HG03460 (cell line): ENCODE data around the gene HBG1.
"Not testable (repeated sequence)": the region's sequence is repeated elsewhere in the genome, so short reads cannot be mapped to it uniquely, and the experiment has no call there.

ENCODE experiments used
- ATAC-seq: cut with Tn5 transposase; IDR thresholded peaks from one replicate; pipeline ENCODE4 v1.9.1; 2021; ENCODE audit not compliant: unreplicated experiment

Gene HBG1

DNA sequence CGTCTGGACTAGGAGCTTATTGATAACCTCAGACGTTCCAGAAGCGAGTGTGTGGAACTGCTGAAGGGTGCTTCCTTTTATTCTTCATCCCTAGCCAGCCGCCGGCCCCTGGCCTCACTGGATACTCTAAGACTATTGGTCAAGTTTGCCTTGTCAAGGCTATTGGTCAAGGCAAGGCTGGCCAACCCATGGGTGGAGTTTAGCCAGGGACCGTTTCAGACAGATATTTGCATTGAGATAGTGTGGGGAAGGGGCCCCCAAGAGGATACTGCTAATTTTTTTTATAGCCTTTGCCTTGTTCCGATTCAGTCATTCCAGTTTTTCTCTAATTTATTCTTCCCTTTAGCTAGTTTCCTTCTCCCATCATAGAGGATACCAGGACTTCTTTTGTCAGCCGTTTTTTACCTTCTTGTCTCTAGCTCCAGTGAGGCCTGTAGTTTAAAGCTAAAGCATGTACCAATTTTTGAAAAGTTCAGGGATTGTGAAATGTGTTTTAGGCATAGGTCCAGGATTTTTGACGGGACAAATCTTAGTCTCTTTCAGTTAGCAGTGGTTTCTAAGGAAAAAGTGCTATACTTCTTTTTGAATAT, at the start of gene HBG1:
TSS of gene HBG1 (minus strand) at position 51 of the 590 bp plus-strand sequence. CDS start 53 bp downstream, outside the sequence.
- ATAC-seq, result not testable (repeated sequence)

DNA sequence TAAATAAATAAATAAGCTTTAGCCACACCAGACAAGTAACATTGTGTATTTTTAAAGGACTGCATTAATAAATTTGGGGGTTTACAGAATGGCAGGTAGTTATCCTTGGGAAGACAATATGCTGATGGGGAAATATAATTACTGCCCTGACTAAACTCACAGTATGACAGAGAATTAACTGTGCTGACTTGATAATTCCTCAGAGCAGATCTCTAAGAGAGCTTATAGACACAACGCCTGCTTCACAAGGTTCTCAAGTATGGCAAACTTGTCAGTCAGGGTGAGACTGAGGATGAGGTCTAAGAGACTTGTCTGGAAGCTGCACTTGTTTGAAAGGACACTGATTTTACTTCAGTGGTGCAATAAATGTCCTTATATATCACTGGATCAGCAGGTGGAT, 48.8 kb upstream of the HBG1 start:
- no peak for ATAC-seq

DNA sequence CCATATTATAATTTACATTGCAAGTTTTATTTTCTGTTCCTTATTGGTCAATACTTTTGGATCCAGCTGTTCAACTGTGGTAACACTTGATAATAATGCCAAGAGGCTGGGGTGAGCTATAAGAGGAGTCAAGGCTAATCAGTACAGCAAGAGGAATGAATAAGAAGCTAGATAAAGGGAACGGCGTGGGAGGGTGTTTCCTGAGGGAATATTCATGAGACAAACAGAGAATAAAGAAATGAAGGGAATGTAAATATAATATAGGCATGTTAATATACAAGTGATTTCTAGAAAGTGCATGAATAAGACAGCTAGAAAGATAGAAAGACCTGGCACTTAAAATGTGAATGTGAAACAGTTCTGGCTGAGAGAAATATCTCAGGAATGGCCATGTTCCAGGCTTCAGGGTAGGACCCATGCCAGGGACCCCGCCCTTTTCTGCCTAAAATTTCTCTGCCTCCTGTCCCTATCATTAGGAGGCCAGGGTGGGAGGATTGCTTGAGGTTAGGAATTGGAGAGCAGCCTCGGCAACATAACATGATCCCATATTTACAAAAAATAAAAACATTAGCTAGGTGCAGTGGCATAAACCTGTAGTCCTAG, 48.2 kb upstream of the HBG1 start:
- ATAC-seq, result no peak

DNA sequence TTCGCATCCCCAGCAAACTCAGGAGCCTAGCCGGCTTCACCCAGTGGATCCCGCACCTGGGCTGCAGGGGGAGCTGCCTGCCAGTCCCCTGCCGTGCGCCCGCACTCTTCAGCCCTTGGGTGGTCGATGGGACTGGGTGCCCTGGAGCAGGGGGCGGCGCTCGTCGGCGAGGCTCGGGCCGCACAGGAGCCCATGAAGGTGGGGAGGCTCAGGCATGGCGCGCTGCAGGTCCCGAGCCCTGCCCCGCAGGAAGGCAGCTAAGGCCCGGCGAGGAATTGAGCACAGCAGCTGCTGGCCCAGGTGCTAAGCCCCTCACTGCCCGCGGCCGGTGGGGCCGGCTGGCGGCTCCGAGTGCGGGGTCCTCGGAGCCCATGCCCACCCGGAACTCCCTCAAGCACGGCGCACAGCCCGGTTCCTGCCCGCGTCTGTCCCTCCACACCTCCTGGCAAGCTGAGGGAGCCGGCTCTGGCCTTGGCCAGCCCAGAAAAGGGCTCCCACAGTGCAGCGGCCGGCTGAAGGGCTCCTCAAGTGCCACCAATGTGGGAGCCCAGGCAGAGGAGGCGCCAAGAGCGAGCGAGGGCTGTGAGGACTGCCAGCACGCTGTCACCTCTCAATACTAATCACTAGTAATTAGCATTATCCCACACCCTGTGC, 44.8 kb upstream of the HBG1 start:
- not testable (repeated sequence) for ATAC-seq

DNA sequence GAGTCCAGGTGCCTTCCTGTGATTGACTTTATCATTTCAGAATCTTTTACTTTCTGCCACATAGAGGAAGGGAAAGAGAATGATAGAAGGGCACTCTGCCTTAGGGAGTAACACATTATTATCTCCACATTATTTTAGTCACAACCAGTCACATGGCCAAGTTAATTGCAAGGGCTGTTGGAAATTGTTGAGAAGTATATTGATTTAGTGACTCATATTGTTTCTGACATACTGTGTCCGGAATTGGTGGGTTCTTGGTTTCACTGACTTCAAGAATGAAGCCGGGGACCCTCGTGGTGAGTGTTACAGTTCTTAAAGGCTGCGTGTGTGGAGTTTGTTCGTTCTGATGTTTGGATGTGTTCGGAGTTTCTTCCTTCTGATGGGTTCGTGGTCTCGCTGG, 43.4 kb upstream of the HBG1 start:
- no peak for ATAC-seq

DNA sequence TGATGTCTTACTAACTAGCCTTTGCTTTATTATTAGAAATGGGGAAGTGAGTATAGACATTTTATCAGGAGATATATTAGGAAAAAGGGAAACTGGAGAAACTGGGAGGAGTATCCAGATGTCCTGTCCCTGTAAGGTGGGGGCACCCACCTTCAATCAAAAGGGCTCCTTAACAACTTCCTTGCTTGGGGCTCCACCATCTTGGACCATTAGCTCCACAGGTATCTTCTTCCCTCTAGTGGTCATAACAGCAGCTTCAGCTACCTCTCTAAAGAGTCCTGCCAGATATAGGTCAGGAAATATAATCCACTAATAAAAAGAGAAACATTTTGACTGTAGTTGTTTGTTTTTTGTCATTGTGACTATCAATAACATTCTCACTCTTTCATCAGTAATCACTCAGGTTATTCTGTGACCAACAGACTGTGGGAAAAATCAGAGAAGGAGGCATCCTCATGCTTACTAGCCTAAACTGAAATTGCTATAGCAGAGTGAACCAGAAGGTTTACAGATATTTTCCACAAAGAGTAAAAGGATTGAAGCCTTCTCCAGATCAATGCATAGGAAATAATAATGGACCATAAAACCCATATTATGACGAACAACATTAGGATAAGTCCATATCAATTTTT, 41.7 kb upstream of the HBG1 start:
- ATAC-seq, result peak; percentile 95

DNA sequence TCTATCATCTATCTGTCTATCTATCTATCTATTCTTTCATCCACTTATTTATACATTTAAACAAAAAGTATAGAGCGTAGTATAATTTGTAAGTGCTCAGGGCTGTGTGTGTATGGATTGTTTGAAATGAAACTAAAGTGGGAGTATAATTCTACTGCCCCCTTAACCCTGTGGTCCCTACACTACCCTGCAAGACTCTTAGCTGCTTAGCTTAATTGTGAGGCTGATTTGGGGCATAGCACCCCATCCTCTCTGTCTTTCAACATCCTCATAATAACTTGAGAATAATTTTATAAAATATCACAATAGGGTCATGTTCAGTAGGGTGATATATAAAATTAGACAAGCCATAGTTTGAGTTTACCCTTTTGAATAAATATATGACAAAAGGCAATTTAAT, 40.4 kb upstream of the HBG1 start:
- ATAC-seq, result no peak

DNA sequence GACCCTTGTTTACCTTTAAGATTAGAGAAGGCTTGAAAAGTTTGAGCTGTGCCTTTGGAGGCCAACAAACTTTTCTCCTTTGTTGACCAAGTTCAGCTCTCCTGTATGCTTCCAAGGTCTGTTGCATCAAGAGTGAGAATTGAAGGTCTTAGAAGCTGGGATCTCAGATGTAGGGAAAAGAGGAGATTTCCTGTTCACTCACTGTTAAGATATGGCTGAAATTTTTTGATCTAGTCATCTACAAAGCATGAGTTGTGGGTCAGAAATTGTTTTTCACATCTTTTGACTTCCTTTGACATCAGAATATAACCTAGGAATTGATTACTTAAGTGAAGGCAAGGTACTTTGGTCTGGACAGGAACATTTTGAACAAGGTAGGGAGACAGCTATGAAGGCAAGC, 40.0 kb upstream of the HBG1 start:
- ATAC-seq, result no peak

DNA sequence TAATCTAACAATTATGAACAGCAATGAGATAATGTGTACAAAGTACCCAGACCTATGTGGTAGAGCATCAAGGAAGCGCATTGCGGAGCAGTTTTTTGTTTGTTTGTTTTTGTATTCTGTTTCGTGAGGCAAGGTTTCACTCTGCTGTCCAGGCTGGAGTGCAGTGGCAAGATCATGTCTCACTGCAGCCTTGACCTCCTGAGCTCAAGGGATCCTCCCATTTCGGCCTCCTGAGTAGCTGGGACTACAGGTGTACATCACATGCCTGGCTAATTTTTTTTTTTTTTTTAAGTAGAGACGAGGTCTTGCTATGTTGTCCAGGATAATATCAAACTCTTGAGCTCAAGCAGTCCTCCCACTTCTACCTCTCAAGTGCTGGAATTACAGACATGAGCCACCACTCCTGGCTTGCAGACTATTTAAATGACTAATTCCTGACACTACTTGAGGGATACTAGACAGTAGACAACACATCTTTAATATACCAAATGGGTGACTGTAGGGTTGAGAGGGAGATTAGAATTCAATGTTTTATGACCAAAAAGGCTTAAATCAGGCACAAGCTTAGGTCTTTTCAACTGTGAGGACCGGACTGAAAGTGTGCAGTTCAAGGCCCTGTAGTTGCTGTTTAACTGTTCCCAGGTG, 39.4 kb upstream of the HBG1 start:
- ATAC-seq, result no peak

DNA sequence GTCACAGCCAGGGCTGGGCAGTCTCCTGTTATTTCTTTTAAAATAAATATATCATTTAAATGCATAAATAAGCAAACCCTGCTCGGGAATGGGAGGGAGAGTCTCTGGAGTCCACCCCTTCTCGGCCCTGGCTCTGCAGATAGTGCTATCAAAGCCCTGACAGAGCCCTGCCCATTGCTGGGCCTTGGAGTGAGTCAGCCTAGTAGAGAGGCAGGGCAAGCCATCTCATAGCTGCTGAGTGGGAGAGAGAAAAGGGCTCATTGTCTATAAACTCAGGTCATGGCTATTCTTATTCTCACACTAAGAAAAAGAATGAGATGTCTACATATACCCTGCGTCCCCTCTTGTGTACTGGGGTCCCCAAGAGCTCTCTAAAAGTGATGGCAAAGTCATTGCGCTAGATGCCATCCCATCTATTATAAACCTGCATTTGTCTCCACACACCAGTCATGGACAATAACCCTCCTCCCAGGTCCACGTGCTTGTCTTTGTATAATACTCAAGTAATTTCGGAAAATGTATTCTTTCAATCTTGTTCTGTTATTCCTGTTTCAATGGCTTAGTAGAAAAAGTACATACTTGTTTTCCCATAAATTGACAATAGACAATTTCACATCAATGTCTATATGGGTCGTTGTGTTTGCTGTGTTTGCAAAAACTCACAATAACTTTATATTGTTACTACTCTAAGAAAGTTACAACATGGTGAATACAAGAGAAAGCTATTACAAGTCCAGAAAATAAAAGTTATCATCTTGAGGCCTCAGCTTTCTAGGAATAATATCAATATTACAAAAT, 38.6 kb upstream of the HBG1 start:
- ATAC-seq, result no peak

DNA sequence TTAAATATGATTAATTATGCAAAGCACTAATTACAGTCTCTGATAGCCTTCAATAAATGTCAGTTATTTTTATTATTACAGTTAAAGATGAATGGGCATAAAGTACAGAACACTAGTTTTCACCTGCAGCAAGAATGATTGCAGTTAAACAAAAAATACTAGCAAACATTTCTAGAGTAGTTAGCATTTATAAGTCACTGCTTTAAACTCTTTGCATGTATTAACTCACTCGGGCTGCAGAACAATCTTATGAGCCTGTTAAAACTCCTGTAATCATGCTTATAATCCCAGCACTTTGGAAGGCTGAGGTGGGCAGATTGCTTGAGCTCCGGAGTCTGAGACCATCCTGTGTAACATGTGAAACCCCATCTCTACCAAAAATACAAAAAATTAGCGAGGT, 37.2 kb upstream of the HBG1 start:
- no peak for ATAC-seq

DNA sequence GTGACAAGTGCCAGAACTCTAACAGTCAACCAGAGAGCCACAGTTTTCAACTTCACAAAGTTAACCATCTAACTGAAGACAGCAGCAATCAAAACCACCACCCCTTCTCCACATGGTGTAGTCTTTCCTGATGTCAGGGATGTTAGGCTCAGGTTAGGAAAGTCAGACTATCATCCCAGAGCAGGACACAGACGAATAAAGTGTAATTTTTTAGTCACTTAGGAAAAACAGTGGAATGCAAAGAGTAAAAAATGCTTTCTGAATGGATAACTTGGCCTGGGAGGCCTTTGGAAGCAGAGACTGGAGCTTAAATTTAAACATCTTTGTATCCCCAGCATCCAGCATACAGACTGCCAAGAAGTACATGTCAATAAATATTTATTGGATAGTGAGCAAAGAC, 36.7 kb upstream of the HBG1 start:
- ATAC-seq, result no peak

DNA sequence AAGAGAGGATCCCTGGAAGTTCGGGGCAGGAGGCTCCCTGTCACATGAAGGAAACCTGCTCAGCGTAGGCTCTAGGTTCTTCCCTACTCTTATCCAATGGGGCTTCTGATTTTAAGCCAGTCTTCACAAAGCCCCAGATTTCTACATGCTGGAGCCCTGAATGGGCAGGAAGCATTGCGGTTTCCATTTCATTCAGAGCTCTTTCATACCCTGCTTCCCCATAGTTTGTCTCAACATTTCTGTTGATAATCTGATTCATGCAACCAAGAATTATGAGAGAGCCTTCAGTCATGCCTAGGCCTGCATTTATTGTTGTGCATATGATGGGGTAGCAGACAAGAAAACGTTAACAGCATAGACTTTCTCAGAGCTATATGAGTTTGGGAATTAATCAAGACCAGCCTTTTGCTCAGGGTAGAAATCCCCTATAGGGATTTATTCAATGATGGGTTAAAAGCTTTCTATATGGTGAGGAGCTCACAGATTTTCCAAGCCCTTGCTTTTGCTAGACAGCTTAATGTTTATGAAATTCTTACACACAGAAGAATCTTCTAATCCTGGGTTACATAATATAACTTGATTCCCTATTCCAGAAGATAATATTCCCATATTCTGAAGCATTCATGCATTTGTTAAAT, 36.2 kb upstream of the HBG1 start:
- no peak for ATAC-seq

DNA sequence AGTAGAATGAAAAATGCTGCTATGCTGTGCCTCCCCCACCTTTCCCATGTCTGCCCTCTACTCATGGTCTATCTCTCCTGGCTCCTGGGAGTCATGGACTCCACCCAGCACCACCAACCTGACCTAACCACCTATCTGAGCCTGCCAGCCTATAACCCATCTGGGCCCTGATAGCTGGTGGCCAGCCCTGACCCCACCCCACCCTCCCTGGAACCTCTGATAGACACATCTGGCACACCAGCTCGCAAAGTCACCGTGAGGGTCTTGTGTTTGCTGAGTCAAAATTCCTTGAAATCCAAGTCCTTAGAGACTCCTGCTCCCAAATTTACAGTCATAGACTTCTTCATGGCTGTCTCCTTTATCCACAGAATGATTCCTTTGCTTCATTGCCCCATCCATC, 35.0 kb upstream of the HBG1 start:
- no peak for ATAC-seq

DNA sequence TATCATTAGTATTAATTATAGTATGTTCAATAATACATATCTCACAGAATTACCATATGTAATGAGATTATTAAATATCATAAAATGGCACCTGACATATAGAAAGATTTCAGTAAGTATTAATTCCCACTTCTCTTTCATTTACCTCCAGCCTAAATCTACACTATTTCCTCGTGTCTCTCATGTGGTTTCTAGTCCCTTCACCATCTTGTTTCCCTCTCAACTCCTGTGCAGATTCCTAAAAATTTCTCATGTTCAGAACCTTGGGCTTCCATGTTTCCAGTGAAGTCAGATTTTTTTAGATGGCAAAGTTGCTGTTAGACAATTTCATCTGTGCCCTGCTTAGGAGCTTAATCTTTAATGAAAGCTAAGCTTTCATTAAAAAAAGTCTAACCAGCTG, 34.2 kb upstream of the HBG1 start:
- ATAC-seq, result no peak

DNA sequence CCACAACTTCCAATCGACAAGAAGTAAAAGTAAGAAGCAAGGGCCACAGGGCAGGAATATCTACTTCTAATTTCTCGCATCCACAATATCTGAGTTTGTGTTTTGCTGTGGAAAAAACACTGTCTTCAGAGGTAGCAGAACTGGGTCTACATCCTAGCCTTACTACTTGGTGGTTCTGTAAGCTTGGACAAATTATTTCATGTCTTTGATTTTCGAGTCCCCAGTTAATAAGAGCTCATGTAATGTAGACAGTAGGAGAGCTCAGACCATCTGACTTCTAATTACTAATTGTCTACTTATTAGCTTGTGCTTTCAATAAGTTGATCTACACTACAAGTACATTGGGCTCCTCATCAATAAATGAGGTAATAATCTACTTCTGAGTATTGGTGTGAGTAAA, 33.4 kb upstream of the HBG1 start:
- no peak for ATAC-seq

DNA sequence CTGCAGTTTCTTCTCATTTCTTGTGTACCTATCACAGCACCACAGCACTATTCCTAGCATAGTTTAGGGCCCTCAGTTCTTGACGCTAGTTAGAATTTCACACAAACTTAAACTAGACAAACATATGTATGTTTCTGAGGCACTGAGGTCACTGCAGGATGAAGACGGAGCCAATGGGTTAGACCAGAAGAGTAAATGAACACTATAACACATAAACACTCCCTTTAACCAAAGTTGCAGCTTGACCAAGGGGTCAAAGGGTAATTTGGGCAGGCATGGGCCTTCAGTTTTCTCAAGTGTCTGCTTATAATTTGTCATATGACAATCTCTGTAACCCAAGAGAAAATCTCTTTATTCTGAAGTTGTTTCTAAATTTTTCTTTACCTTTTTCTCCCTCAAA, 33.0 kb upstream of the HBG1 start:
- ATAC-seq, result no peak

DNA sequence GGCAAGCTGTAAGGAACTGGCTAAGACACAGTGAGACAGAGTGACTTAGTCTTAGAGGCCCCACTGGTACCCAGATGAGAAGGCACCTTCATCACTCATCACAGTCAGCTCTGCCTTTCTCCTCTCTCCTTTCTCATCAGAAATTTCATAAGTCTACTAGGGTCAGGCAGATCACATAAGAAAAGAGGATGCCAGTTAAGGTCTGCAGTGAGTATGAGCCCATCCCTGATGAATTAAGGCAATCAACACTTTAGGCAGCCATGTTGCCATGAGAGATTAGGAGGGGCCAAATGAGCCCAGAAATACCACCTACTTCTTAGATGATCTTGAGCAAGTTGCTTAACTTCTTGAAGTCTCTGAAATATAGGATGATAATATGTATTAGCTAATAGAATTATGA, 31.9 kb upstream of the HBG1 start:
- ATAC-seq, result no peak

DNA sequence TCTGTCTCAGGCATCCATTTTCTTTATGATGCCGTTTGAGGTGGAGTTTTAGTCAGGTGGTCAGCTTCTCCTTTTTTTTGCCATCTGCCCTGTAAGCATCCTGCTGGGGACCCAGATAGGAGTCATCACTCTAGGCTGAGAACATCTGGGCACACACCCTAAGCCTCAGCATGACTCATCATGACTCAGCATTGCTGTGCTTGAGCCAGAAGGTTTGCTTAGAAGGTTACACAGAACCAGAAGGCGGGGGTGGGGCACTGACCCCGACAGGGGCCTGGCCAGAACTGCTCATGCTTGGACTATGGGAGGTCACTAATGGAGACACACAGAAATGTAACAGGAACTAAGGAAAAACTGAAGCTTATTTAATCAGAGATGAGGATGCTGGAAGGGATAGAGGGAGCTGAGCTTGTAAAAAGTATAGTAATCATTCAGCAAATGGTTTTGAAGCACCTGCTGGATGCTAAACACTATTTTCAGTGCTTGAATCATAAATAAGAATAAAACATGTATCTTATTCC, 31.0 kb upstream of the HBG1 start:
- ATAC-seq, result peak; percentile 97

DNA sequence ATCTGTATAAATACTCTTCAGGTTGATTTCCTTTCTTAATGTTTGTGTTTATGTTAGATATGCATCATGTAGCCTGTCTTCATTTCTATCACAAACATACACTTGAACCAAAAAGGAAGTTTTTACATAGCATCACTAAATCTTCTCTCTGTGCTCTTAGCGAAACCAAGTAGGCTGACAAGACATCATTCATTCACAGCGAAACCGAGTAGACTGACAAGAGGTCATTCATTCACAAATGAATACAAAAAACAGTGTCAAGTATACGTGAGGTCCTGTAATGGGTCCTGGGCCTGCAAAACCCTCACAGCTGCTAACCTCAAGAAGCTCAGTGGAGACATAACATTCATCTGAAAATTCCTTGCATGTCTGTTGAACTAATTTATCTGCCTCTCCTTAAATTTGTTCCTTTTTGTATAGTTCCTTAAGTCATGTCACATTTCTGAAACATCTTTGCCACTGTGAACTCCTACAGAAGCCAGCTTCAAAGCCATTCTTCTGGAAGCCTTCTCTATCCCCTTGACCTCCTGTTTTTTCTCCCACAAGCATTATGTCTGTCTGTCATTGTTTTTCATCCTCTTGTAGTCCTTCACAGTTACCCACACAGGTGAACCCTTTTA, 29.9 kb upstream of the HBG1 start:
- ATAC-seq, result no peak
